ENCODE results near the gene BNC2.

DNA sequence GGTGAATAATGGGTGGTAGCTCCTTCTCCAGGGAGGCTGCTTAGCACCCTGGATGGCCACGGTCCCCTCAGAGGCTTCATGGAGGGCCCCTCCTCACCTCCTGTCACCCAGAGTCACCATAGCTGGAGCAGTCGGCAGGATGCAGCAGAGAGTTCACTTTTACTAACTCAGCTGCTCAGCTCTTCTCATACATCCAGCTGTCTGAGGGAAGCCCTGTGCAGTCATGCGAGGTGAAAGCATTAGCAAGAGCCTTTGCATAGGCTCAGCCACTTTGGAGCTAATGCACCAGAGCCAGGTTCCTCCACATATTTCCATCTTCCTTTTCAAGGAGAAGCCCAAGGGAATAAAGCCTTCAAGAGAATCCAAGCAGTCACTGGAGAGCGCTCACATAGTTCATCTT is 499.2 kb downstream of the BNC2 start:
- TF ChIP-seq, protein P1, sequence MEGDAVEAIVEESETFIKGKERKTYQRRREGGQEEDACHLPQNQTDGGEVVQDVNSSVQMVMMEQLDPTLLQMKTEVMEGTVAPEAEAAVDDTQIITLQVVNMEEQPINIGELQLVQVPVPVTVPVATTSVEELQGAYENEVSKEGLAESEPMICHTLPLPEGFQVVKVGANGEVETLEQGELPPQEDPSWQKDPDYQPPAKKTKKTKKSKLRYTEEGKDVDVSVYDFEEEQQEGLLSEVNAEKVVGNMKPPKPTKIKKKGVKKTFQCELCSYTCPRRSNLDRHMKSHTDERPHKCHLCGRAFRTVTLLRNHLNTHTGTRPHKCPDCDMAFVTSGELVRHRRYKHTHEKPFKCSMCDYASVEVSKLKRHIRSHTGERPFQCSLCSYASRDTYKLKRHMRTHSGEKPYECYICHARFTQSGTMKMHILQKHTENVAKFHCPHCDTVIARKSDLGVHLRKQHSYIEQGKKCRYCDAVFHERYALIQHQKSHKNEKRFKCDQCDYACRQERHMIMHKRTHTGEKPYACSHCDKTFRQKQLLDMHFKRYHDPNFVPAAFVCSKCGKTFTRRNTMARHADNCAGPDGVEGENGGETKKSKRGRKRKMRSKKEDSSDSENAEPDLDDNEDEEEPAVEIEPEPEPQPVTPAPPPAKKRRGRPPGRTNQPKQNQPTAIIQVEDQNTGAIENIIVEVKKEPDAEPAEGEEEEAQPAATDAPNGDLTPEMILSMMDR (IDR thresholded peaks at IDR 0.05): no peak
- no peak for TF ChIP-seq POLR2A (IDR thresholded peaks at IDR 0.05)
